ENCODE results near the gene SRP14. TPM values are rescaled to one million over a fixed set of nuclear protein-coding genes. Genes with fewer than 3 reads are reported as not detected.

The SRP14 gene
- total RNA-seq, 4 donors from 2014 or later = 194 to 357 (median 229) TPM

DNA sequence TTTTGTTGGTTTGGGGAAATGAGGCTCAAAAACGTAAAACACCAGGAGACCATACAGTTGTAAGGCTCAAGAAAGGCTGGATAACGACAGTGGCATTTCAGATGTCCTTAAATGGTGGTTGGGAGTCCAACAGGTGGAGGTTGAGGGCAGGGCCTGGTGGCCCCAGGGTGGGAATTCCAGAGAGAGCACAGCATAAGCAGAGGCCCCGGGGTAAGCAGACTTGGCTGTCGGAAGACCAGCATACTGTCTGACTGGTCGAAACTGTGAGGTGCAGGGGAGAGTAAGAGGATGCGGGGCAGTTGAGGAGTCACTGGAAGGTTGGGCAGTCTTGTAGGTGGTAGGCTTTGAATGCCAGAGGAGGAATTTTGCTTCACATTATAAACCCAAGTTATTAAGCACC lies 48.3 kb downstream of the SRP14 start:
- Histone ChIP-seq H3K4me3 (no peak overlapping the region), H3K36me3 (peaks cover 0 to 98% (median 6%) of the 10 kb centered on the region in 3 donors), H3K27me3 (no peaks in the 10 kb centered on the region), H3K4me1 (no peaks in the 10 kb centered on the region), H3K27ac (no peak overlapping the region), H3K9me3 (no peaks in the 10 kb centered on the region)
- TF ChIP-seq EP300 (IDR thresholded peaks at IDR 0.05) (no peak), CTCF (IDR thresholded peaks at IDR 0.05) (no peak), POLR2A (IDR thresholded peaks at IDR 0.05) (no peak)
- WGBS, 2 donors = 69 to 82% methylated on average over 6 of the region's 6 CpGs
- no peak for DNase-seq (ENCODE audit: low spot score in 2 of 2)

DNA sequence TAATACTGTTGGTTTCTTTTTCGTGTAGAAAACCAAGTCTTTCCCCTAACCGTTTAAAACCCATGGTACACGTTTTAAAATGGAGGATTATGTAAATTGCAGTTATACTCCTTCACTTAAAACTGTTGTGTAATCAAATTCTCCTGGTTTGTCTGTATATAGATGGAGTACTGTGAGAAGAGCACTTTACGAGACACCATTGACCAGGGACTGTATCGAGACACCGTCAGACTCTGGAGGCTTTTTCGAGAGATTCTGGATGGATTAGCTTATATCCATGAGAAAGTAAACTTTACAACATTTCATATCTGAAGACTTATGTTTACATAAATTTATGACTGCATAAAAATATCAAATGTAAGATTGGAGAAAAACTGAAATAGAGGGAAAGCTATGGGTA lies 51.2 kb downstream of the SRP14 start:
- DNase-seq (ENCODE audit: low spot score in 2 of 2) = no peak
- TF ChIP-seq EP300 (IDR thresholded peaks at IDR 0.05) (no peak), POLR2A (IDR thresholded peaks at IDR 0.05) (no peak), CTCF (IDR thresholded peaks at IDR 0.05) (no peak)
- no peak overlapping the region for H3K4me3 ChIP-seq
- no peak overlapping the region for H3K27ac ChIP-seq
- H3K4me1 ChIP-seq = no peaks in the 10 kb centered on the region
- 88 to 90% methylated on average over 7 of the region's 7 CpGs for WGBS, 2 donors
- no peaks in the 10 kb centered on the region for H3K27me3 ChIP-seq
- no peaks in the 10 kb centered on the region for H3K9me3 ChIP-seq
- peaks cover 0 to 85% (median 6%) of the 10 kb centered on the region in 3 donors for H3K36me3 ChIP-seq

Other genes starting within 250 kb of the SRP14 start
- 10 to 100 TPM in 2 of 4 donors, 1 to 10 TPM in 2; 2.4 to 18.6 (median 9.1) TPM for gene GPR176, start 118.9 kb downstream of the SRP14 start, total RNA-seq
- 10 to 100 TPM; 42.3 to 58.8 (median 54.1) TPM for gene EIF2AK4, start 105.1 kb downstream of the SRP14 start, total RNA-seq
- gene BMF, start 69.7 kb upstream of the SRP14 start, total RNA-seq = 1 to 10 TPM; 2.7 to 6.3 (median 4.2) TPM
- gene BUB1B, start 121.9 kb upstream of the SRP14 start, total RNA-seq = 1 to 10 TPM in 2 of 4 donors, under 1 TPM in 1, not detected in 1; 0.22 to 6.9 (median 3.9) TPM
- 1 to 10 TPM in 1 of 4 donors, under 1 TPM in 1, not detected in 2; 0.84 to 2.0 TPM for gene PAK6, start 199.9 kb upstream of the SRP14 start, total RNA-seq
- not detected for gene ANKRD63, start 243.9 kb upstream of the SRP14 start, total RNA-seq